ENCODE data around the gene C2CD5.

GRCh38 chr12:22488478-22488877, 55.9 kb downstream of the C2CD5 start:
- TF ChIP-seq CTCF (IDR thresholded peaks at IDR 0.05) (no peak), POLR2AphosphoS5 (IDR thresholded peaks at IDR 0.05) (no peak), POLR2A (IDR thresholded peaks at IDR 0.05) (no peak)

All from transverse colon (tissue), 4 donors.